BE2C (cell line): ENCODE data around the gene CDR2.

Experiments used
- DNase-seq: peaks from one replicate; pipeline ENCODE4 v3.0.0-alpha.2; 2020
- H3K27me3 ChIP-seq: fragments of 250-450 bp; sonication (Bioruptor Pico); 2 replicates; pipeline ENCODE4 v1.5.1; 2020; ENCODE audit warnings: mild to moderate bottlenecking
- H3K36me3 ChIP-seq: fragments of 250-450 bp; sonication (Bioruptor Pico); 2 replicates; pipeline ENCODE4 v1.5.1; 2020; ENCODE audit warnings: mild to moderate bottlenecking
- H3K4me1 ChIP-seq: fragments of 250-450 bp; sonication (Bioruptor Pico); 2 replicates; pipeline ENCODE4 v1.5.1; 2020
- H3K4me3 ChIP-seq: 2 replicates; pipeline ENCODE4 v1.5.1; 2011; ENCODE audit warnings: low read depth, low read length
- H3K9me3 ChIP-seq: fragments of 250-450 bp; sonication (Bioruptor Pico); 2 replicates; pipeline ENCODE4 v1.5.1; 2020
- CTCF ChIP-seq: IDR thresholded peaks from 2 replicates; pipeline ENCODE4 v1.5.1; 2012; ENCODE audit warnings: mild to moderate bottlenecking, low read depth, low read length

The CDR2 gene

DNA sequence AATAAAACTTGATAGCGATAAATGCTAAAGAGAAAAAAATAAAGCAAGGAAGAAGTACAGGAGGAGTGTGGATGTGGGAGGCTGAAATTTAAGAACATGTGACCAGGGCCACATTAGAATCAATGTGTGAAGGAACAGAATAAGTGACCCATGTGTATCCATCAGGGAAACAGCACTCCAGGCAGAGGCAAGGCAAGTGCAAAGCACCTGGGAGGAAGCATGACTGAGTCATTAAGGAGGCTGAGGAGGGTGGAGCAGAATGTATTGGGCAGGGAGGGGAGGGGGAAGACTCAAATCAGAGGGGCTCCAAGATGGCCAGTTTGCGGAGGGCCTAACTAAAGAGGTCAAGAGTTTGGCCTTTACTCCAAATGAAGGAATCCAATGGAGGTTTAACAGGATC lies 8.0 kb downstream of the CDR2 start:
- no peak for TF ChIP-seq CTCF
- H3K36me3 ChIP-seq = peaks cover 33% of the 10 kb centered on the region
- H3K27me3 ChIP-seq = no peaks in the 10 kb centered on the region
- H3K4me3 ChIP-seq = no peak overlapping the region
- H3K4me1 ChIP-seq = no peaks in the 10 kb centered on the region
- no peaks in the 10 kb centered on the region for H3K9me3 ChIP-seq
- DNase-seq = no peak

- H3K27me3 ChIP-seq = no peaks in the 10 kb centered on the region
- H3K4me3 ChIP-seq = no peak overlapping the region
- peaks cover 39% of the 10 kb centered on the region for H3K36me3 ChIP-seq
- DNase-seq = no peak
- no peak for TF ChIP-seq CTCF
- no peaks in the 10 kb centered on the region for H3K4me1 ChIP-seq
- H3K9me3 ChIP-seq = no peaks in the 10 kb centered on the region
Measured at GRCh38 chr16:22364241-22364640, 10.2 kb downstream of the CDR2 start.

GRCh38 chr16:22360963-22361659 lies 13.3 kb downstream of the CDR2 start:
- Histone ChIP-seq H3K27me3 (no peaks in the 10 kb centered on the region), H3K36me3 (peaks cover 44% of the 10 kb centered on the region), H3K4me3 (no peak overlapping the region), H3K9me3 (no peaks in the 10 kb centered on the region), H3K4me1 (no peaks in the 10 kb centered on the region)
- DNase-seq = no peak
- TF ChIP-seq CTCF = no peak

DNA sequence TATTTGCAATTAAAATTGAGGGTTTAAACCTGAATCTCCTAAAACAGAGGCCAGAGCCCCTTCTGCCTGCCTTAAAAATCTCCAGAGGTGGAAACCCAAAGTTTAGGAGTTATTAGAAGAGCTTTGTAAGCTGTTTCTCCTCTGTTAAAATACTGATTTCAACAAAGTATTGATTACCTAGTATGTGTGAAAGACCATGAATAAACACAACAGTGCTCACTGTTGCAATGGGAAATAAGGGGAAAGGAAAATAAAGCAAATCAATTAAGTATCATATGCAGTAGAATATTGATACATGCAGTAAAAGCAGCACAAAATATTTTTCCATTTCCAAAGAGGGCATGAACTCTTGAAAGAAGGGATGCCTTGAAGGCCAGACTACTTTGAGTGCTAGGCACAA lies 14.7 kb downstream of the CDR2 start:
- DNase-seq = no peak
- H3K4me1 ChIP-seq = no peaks in the 10 kb centered on the region
- no peak overlapping the region for H3K4me3 ChIP-seq
- H3K27me3 ChIP-seq = no peaks in the 10 kb centered on the region
- no peak for TF ChIP-seq CTCF
- H3K9me3 ChIP-seq = no peaks in the 10 kb centered on the region
- H3K36me3 ChIP-seq = peaks cover 35% of the 10 kb centered on the region

- no peak for DNase-seq
- no peak for TF ChIP-seq CTCF
- Histone ChIP-seq H3K27me3 (no peaks in the 10 kb centered on the region), H3K9me3 (no peaks in the 10 kb centered on the region), H3K4me1 (no peaks in the 10 kb centered on the region), H3K36me3 (peaks cover 18% of the 10 kb centered on the region), H3K4me3 (no peak overlapping the region)
Measured at GRCh38 chr16:22358000-22358399, 16.4 kb downstream of the CDR2 start.

- no peak for DNase-seq
- Histone ChIP-seq H3K4me3 (no peak overlapping the region), H3K4me1 (no peaks in the 10 kb centered on the region), H3K27me3 (no peaks in the 10 kb centered on the region), H3K9me3 (no peaks in the 10 kb centered on the region), H3K36me3 (peaks cover 16% of the 10 kb centered on the region)
- no peak for TF ChIP-seq CTCF
Measured at GRCh38 chr16:22357635-22357971, 16.8 kb downstream of the CDR2 start.
